HepG2 (cell line): ENCODE results near the gene ARPC1B. TPM values are rescaled to one million over a fixed set of nuclear protein-coding genes. Genes with fewer than 3 reads are reported as not detected.

Experiments
- EP300 ChIP-seq, 3 experiments: sonication (generic) in 1 of 3; formaldehyde crosslinking in 1 of 3; IDR thresholded peaks; 2 replicates each; pipeline versions ENCODE4 v1.5.1 to v1.6.1; 2011 to 2020; ENCODE audit warnings: low read depth in 2 of 3, low read length in 2 of 3, borderline replicate concordance in 1 of 3, improper control_type of control experiment in 1 of 3, mild to moderate bottlenecking in 1 of 3, missing genetic modification reagents in 1 of 3, moderate library complexity in 1 of 3
- FUBP1 ChIP-seq: sonication (generic); formaldehyde crosslinking; IDR thresholded peaks from 2 replicates; pipeline ENCODE4 v1.5.1; 2020; ENCODE audit warnings: missing genetic modification reagents, mild to moderate bottlenecking, borderline replicate concordance
- MED1 ChIP-seq: sonication (generic); formaldehyde crosslinking; IDR thresholded peaks from 2 replicates; pipeline ENCODE4 v1.4.0; 2020; ENCODE audit warnings: missing genetic modification reagents
- MTF1 ChIP-seq: sonication (generic); formaldehyde crosslinking; IDR thresholded peaks from 2 replicates; pipeline ENCODE4 v1.5.0; 2020; ENCODE audit warnings: missing genetic modification reagents
- RERE ChIP-seq: IDR thresholded peaks from 2 replicates; pipeline ENCODE4 v1.6.1; 2016; ENCODE audit warnings: low read depth, missing genetic modification reagents, missing compliant biosample characterization
- ZNF318 ChIP-seq: sonication (generic); formaldehyde crosslinking; IDR thresholded peaks from 2 replicates; pipeline ENCODE4 v1.4.0; 2020; ENCODE audit warnings: mild to moderate bottlenecking, missing genetic modification reagents
- polyA plus RNA-seq, 8 experiments: library from polyadenylated mRNA; depleted of rRNA in 3 of 8; stranded (reverse) in 7 of 8; unstranded in 1 of 8; fragments of >200 nt; fragmentation: Illumina TruSeq in 4 of 8; extraction: Trizol in 4 of 8; gene quantifications; 2 replicates each; pipeline versions ENCODE4 v1.2.1 to v1.2.3, GENCODE V29; 2011 to 2016; ENCODE audit warnings: low read depth in 4 of 8, missing spikeins in 1 of 8, mixed read lengths in 1 of 8; ENCODE audit not compliant: insufficient read depth in 1 of 8
- total RNA-seq, 5 experiments: library from RNA; depleted of rRNA; stranded (reverse); fragments of >200 nt; fragmentation: Illumina TruSeq; extraction: Trizol; gene quantifications; 2 replicates each; pipeline ENCODE4 v1.2.3, GENCODE V29; 2016; ENCODE audit warnings: low read depth in 1 of 5

The ARPC1B gene
- total and polyA plus RNA-seq, 2 of the 13 experiments (the other 11 are each of a cell fraction or from before 2014, with no cell fraction given) = 72.9 to 89.1 TPM

GRCh38 chr7:99438573-99439480, 64.3 kb downstream of the ARPC1B start, which contains the start of the genes CPSF4 and PTCD1 (continued):
- TF ChIP-seq ZNF318 (CRISPR knock-in tag) (no peak), FUBP1 (no peak; the same call in 1 of the 2 replicates), RERE (CRISPR knock-in tag) (no peak), MTF1 (CRISPR knock-in tag) (no peak), MED1 (CRISPR knock-in tag) (peak; percentile 62), EP300 (IDR thresholded peaks at IDR 0.05; ENCODE audit: low read depth in 2 of 2, low read length in 2 of 2) (no peak), EP300 (CRISPR knock-in tag; IDR thresholded peaks at IDR 0.05; ENCODE audit: borderline replicate concordance) (no peak)
